GM21390 (cell line): ENCODE results near the gene TMEM242.

Source experiments
- ATAC-seq: cut with Tn5 transposase; IDR thresholded peaks from one replicate; pipeline ENCODE4 v1.9.1; 2021; ENCODE audit not compliant: unreplicated experiment

The TMEM242 gene

DNA sequence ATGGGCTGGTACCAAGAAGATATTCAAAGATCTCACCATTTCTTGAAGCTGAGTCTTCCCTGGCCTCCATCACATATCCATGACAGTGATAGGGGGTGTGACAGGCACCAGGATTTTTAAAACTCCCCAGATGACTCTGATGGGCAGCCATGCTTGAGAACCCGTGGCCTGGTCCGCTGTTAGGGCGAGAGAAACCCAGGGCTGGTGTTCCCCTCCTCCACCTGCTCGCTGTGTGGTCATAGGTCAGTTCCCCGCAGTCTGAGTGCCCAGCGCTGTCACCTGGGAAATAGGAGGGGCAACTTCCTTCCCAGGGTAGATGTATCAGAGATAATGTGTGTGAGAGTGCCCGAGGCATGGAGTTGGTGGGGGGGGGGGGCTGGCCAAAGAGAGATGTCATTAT is 50.9 kb downstream of the TMEM242 start:
- ATAC-seq = no peak

DNA sequence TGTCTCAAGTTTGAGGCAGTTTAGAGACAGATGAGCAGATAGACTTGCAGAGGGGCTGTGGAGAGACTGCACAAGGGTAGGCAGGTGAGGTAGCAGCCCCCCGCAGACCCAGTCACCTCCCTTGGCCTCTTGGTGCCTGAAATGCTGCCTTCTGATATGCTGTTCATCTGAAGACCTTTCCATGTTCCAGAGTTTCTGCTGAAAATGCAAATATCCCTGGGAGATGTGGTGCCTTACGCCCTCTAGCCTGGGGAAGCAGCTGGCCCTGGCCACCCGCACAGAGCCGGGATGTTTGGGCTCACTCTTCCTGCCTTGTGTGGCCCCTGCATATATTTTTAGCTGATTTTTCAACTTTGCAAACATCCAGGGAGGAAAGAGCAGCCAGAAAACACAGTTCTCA is 51.4 kb downstream of the TMEM242 start:
- ATAC-seq = no peak

DNA sequence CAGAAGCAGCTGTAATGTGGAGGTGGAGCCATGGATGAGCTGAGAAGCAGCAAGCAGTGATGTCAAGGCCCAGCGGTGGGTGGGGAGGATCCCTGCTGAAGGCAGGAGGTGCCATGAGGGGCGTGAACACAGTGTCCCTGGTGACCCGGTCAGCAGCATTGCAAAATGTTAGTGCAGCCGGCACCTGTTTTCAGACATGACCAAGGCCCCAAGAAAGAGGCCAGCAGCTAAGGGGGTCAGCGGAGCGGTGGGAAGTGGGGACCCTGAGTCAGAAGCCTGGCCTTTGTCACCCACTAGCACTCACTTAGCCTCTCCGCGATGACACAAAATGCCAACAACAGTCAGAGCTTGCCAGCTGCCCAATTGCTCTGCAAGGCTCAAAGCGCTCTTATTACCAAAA is 51.9 kb downstream of the TMEM242 start:
- no peak for ATAC-seq

DNA sequence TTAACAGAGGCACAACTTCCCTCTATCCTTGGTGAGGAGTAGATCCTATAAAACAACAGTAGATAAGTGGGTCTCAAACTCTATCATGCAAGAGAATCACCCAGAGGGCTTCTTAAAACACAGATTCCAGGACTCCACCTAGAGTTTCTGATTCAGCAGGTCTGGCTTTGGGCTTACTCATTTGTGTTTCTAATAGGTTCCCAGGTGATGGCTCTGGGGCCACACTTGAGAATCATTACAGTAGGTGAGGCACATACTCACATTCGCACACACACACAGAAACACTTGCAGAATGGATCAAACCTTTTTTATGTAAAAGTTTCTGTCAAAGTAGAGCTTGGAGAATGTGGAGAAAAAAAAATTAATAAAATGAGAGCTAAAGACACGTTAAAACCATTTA is 52.4 kb downstream of the TMEM242 start:
- ATAC-seq = no peak

DNA sequence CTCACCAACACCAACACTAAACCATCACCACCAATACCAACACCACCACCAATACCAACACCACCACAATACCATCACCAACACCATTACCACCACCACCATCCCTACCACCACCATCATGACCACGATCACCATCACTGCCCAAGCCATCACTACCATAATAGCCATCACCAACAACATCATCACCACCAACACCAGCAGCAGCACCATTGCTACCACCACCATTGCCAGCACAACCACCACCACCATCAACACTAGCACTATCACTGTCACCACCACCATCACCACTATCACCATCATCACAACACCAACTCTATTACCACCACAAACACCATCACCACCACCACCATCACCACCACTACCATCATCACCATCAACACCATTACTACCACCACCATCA is 53.0 kb downstream of the TMEM242 start:
- ATAC-seq = no peak

DNA sequence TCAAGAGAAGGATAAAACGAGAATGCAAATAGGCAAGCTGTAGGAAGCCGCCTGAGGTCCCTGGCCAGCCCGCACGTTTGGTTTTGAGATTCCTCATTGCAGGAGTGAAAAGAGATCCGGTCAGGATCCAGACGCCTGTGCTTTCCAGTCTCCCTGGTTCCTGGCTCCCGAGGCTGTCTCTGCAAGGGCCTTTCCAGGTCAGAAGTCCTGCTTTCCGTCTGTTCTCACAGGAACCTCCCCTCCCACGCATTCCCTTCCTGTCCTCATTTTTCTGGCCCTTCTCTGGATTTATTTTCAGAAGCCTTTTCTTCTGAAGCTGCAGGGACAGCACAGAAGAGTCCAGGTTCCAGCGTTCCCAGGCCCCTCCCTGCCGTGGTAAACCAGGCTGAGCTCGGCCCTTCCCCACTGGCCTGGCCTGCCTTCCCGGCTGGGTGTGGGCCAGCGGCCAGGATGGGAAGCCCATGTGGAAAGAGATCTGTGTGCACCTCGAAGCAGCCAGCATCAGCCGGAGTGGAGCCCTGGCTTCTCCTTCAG is 54.0 kb downstream of the TMEM242 start:
- no peak for ATAC-seq

DNA sequence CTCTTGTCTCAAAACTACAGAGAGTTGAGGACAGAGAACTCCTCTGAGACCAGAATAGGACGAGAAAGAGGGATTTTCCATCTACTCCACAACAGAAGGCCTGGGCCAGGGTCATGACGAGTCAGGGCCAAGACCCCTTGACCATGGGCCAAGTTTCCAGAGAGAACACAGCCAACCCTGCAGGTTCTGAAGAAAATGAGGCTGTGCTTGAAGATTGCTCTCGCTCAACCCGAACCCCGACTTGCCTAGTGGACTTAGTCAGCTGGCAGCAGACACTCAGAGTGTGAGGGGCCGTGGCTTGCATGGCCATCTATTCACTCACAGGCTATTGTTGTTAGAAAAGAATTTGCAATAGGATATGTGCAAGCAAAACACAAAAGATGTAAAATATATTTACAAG is 54.5 kb downstream of the TMEM242 start:
- ATAC-seq = no peak

DNA sequence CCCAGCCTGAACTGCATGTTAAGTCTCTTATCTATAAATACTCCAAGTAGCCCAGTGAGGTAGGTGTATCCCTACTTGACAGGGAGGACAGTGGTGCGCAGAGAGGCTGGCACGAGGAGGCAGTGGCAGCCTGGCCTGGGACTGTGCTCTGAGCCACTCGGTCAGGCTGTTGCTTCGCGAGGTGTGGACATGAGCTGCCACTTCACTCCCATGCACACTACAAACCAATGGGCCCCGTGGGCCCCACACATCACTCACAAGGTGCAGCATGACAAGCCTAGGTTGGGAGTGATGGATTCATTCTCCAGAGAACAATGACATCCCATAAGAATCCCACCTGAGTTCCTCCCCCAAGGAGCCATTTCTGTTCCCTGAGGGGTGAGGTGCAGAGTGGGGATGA is 54.9 kb downstream of the TMEM242 start:
- ATAC-seq = no peak

DNA sequence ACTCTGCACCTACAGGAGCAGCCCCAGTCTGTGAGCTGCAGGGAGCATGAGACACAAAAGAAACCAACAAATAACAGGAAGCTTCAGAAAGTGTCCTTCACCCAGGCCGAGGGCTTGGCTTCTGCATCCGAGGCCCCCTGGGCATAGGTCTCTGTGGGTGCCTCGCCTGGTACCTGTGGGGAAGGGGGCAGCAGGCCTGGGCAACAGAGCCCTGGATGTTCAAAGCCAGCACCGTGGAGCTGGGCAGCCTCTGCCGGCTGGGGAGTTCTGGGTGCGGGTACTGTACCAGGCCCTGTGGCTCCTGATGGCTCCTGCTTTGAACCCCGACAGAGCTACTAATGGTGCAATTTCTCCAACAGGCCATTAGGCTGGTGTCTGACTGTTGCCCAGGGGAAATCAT is 55.7 kb downstream of the TMEM242 start:
- no peak for ATAC-seq

DNA sequence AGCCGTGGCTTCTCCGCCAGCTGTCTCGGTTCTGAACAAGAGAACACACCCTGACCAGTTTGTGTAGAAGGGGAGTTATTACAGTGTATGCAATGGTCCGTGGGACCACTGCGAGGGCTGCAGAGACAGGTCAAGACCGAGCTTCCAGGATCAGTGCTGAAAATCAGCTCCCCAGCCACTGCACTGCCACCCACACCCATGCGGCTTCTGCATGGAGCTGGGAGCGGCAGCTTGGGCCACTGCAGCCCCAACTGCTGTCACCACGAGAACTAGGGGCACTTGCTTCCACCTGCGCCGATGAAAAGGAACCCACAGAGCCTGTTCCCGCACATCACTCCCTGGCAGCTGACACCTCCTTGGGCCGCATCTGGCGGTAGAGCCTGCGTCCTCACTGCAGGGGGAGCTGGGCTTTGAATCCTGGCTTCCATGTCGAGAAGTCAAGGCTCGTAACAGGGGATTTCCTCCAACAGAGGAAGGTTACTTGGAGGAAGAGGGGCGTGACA is 56.2 kb downstream of the TMEM242 start:
- no peak for ATAC-seq

DNA sequence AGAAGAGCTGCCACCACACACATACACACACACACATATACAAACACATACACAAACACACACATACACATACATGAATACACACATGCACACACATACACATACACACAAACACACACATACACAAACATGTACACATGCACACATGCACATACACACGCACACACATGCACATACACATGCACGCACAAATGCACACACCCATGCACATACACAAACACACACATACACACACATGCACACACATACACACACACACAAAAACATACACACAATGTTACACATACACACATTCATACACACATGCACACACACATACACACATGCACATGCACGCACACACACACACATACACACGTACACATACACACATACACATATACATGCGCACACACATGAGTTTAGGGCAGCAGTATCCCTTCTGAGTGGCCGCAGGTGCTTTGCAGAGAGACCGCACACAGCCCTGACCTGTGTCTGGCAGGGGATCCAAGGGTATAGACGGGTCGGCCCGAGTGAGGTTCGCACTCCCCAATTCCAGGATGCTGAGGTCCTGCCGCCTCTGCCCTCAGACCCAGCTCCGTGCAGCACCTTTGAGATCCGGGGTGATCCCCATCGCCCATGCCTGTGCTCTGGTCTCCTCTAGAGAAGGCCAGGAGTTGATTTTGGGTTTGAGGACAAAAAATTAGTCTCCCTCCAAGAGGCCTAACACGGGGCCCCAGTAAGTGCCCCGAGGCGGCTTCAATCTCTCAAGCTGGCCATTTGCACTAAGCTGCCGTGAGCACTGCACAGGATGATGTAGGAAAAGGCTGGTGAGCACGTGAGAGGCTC is 56.8 kb downstream of the TMEM242 start:
- ATAC-seq = no peak

DNA sequence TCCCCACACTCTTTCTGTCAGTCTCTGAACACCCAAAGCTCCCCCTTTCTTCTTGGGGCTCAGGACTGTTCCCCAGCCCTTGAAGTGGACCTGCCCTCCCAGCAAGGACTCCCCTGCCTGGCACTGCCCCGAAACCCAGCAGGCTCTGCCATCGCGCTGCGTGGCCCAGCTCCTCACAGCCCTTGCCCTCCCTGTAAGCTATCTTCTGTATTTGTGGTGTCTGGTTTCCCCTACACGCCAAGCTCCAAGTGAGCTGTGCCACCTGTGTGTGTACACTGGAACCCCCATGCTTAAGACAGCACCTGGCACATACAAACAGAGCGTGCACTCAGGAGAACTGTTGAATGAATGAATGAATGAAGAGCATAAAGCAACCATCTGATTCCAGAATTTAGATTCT is 57.7 kb downstream of the TMEM242 start:
- ATAC-seq = no peak

DNA sequence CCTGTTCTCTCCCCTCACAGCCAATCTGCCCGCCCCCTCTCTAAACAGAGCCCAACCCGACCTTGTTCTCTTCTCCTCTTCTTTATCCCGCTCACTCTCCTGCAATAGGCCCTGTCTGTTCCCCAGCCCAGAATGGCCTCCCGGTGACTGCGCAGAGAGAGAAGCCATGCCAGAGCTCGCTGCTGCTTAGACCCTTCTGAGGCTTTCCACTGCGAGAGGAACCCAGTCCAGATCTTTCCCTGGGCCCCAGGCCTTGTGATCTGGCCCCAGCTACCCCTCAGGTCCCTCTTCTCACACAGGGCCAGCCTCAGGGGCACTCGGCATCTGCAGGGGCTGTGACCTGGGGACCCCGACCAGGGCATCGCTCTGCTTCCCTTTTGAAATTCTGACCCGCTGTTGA is 58.1 kb downstream of the TMEM242 start:
- ATAC-seq = no peak

DNA sequence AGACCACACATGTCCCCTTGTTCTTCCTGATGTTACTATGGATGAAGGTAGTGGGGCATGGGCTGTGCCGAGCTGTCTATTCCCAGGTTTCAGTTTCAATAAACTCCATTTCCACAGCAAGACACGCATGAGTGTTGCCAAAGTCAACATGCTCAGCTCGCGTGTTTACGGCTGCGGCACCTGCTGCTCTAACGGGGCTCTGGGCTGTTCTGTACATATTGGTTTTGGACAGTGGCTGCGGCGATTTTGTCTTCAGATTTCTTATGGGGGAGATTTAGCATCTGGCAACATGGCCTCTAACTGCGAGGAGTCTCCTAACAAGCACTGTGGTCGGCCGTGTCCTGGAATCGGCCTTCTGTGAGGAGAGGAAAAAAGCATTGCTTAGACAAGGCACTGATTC is 58.6 kb downstream of the TMEM242 start:
- no peak for ATAC-seq

DNA sequence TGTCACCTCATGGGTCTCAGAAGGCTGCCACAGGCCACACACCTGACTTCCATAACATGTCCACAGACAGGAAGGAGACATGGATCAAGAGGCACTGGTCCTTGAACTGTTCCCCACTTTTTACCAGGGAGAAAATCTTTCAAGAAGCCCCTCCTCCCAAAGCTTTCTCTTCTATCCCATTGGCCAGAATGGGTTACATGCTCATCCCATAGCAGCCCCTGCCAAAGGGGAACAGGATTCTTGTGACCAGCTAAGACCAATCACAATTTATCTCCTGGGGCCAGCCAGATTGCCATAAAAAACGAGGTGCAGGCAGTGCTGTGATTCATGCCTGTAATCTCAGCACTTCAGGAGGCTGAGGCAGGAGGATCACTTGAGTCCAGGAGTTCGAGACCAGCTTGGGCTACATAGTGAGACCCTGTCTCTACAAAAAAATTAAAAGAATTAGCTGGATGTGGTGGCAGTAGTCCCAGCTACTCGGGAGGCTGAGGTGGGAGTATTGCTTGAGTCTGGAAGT is 59.4 kb downstream of the TMEM242 start:
- ATAC-seq = no peak

DNA sequence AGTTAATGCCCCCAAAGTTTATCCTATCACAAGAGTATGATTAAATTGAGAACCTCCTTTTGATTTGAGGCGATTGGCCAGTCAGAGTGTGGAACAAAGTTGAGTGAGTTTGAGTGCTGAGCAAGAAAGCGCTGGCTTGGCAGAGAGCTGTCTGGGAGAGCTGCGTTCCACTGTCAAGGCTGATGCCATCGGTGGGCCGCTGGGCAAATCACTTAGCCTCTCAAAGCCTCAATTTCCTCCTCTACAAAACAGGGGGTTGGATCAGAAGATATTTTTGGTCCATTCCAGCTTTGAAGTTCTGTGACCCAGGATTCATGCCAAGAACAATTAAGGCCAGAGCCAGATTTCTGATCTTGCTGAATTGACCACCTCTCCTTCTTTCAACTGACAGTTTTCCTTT is 60.2 kb downstream of the TMEM242 start:
- no peak for ATAC-seq

DNA sequence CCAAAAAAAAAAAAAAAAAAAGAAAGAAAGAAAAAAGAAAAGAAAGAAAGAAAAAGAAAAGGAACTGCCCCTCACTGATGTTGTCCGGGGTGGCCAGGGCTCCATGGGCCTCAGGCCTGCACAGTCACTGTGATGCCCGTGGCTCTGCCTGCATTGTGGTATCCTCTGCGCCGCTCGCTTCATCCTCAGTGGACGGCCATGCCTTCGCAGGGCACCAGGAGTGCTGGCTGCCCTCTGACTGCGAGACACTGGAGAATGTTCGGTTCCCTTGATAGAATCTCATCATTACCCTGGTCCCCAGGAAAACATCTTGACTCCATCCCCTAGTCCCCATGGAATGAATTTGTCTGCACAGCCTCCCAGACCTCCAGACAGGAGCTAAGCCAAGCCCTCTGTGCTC is 61.7 kb downstream of the TMEM242 start:
- ATAC-seq = no peak

DNA sequence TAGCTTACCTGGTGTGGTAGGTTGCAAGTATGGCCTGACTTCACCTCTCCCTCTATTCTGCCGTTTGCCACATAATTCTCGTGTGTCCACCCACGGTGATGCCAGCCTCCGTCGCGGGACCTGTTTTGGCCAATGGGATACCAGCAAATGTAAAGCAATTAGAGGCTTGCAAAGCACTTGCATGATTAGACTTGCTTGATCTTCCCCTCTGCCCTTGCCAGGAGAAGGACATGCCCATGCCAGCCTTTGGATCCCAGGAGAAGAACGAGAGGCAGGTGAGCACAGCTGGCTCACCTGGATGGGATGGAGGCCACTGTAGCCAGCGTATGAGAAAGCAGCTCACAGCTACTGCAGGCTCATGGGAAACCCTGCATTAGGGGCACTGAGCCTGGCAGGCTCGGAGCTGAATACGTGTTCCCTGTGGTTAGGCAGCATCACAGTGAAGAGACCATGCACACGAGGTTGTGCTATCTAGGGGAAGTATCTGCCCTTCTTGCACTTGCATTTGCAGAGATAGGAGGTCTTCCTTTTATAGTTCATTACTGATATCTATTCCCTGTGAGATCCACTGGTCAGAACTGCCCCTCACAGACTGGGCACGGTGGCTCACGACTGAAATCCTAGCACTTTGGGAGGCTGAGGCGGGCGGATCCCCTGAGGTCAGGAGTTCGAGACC is 62.4 kb downstream of the TMEM242 start:
- no peak for ATAC-seq

DNA sequence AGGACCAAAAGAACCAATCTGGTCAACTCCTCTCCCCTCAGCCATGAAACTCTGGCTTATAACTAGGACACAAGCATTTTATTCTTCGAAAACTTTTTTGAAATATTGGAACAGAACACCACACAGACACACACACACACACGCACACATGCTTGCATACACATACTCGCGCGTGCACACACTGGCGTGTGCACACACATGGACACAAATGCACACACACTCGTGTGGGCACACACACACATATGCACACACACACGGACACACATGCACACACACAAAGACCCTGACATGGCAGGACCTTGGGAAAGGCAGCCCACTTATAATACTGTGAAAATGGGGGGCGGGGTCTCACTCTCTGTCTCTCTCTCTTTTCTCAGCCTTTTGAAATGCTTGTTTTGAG is 63.9 kb downstream of the TMEM242 start:
- ATAC-seq = no peak

DNA sequence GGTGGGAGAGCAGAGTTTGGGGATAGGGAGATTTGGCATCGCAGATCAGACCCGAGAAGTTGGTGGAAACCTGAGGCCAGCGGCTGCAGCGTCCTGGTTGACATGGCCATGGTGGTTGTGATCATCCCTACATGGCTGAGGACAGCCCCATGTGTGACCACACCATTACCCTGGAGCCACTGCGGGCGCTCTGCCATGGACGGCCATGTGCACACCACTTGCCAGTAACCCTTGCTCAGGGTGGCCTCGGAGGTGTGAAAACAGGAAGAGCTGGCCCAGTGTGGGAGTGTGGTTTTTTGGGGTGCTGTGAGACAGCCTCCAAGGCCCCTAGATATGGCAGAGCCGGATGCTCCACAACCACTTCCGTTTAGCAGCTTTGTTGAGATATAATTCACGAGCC is 64.4 kb downstream of the TMEM242 start:
- ATAC-seq = no peak

DNA sequence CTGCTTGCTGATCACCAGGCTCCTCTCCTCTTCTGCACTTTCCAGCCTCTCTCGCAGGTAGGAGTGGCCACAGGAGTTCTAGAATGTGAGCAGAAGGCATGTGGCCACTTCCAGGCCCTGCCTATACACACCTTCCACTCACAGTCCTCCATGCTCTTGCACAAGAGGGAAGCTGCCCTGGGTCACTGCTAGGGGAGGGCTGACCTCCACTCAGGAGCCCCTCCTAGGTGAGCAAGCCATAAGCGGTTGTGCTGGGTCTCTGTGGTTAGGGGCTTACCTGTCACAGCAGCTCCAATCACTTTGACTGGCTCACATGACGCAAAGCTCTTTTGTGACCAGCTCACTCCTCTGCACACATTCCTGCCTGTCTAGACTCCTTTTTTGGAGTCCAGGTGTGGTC is 68.2 kb downstream of the TMEM242 start:
- no peak for ATAC-seq

DNA sequence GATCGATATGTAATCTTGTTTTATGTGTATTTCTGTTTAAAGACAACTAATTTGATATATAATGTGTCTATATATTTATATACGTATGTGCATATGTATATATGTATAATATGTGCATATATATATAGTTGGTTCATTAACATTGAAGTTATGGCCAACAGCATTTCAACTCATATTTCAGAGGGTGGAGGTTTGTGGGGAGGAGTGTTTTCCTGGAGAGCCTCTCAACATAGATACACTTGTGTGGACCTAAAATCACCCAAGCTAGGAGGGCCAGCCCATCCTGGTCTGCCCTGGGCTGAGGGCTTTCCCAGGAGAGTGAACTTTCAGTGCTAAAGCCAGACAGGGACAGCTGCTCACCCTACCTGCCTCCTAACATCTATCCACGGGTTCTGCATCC is 68.8 kb downstream of the TMEM242 start:
- ATAC-seq = no peak
